H9 (cell line): ENCODE measurements around the gene PAFAH1B2. TPM values are rescaled to one million over a fixed set of nuclear protein-coding genes. Genes with fewer than 3 reads are reported as not detected.
"Not testable (repeated sequence)": the region's sequence is repeated elsewhere in the genome, so short reads cannot be mapped to it uniquely, and the experiment has no call there.

ENCODE experiments used
- DNase-seq: peaks from one replicate; pipeline ENCODE4 v3.0.0-alpha.2; 2017
- H2AFZ ChIP-seq: one replicate; pipeline ENCODE4 v1.6.1; 2013; ENCODE audit warnings: mild to moderate bottlenecking, low read length, control low read depth, moderate library complexity
- H2AK5ac ChIP-seq: 2 replicates; pipeline ENCODE4 v1.6.1; 2013; ENCODE audit warnings: low read length, control low read depth, mixed read lengths; ENCODE audit not compliant: insufficient read length
- H2BK120ac ChIP-seq: one replicate; pipeline ENCODE4 v1.6.1; 2013; ENCODE audit warnings: low read depth, mild to moderate bottlenecking, low read length, control low read depth, inconsistent platforms; ENCODE audit not compliant: poor library complexity, severe bottlenecking
- H2BK12ac ChIP-seq: 2 replicates; pipeline ENCODE4 v1.6.1; 2013; ENCODE audit warnings: low read length, control low read depth, mixed read lengths, low read depth; ENCODE audit not compliant: insufficient read length
- H2BK15ac ChIP-seq: 2 replicates; pipeline ENCODE4 v1.6.1; 2013; ENCODE audit warnings: low read depth, low read length, control low read depth
- H2BK20ac ChIP-seq: one replicate; pipeline ENCODE4 v1.6.1; 2013; ENCODE audit warnings: low read depth, mild to moderate bottlenecking, low read length, control low read depth, inconsistent platforms; ENCODE audit not compliant: poor library complexity, severe bottlenecking
- H2BK5ac ChIP-seq: 2 replicates; pipeline ENCODE4 v1.6.1; 2013; ENCODE audit warnings: low read length, control low read depth, mixed read lengths; ENCODE audit not compliant: insufficient read length
- H3K14ac ChIP-seq: 2 replicates; pipeline ENCODE4 v1.6.1; 2013; ENCODE audit warnings: low read length, control low read depth; ENCODE audit not compliant: insufficient read depth
- H3K18ac ChIP-seq: 2 replicates; pipeline ENCODE4 v1.6.1; 2013; ENCODE audit warnings: low read depth, mild to moderate bottlenecking, mixed read lengths, low read length, control low read depth; ENCODE audit not compliant: insufficient read length
- H3K23ac ChIP-seq: 2 replicates; pipeline ENCODE4 v1.6.1; 2013; ENCODE audit warnings: low read length, control low read depth, mixed read lengths, low read depth; ENCODE audit not compliant: insufficient read length
- H3K23me2 ChIP-seq: 2 replicates; pipeline ENCODE4 v1.6.1; 2013; ENCODE audit warnings: low read depth, mild to moderate bottlenecking, mixed read lengths, low read length, control low read depth; ENCODE audit not compliant: insufficient read length, poor library complexity, severe bottlenecking
- H3K27ac ChIP-seq: 2 replicates; pipeline ENCODE4 v1.5.1; 2013; ENCODE audit warnings: low read length, control low read depth, mixed read lengths, low read depth; ENCODE audit not compliant: insufficient read length
- H3K27me3 ChIP-seq: 2 replicates; pipeline ENCODE4 v1.6.1; 2013; ENCODE audit warnings: low read length, control low read depth, inconsistent platforms; ENCODE audit not compliant: insufficient read depth
- H3K4ac ChIP-seq: 2 replicates; pipeline ENCODE4 v1.6.1; 2013; ENCODE audit warnings: low read depth, mild to moderate bottlenecking, control low read depth, inconsistent platforms, low read length, moderate library complexity
- H3K4me1 ChIP-seq: 2 replicates; pipeline ENCODE4 v1.6.1; 2013; ENCODE audit warnings: low read length, control low read depth, inconsistent platforms; ENCODE audit not compliant: insufficient read depth
- H3K4me2 ChIP-seq: 2 replicates; pipeline ENCODE4 v1.6.1; 2013; ENCODE audit warnings: low read length, control low read depth, mixed read lengths; ENCODE audit not compliant: insufficient read length, insufficient read depth
- H3K56ac ChIP-seq: 2 replicates; pipeline ENCODE4 v1.6.1; 2013; ENCODE audit warnings: low read depth, mild to moderate bottlenecking, mixed read lengths, low read length, control low read depth; ENCODE audit not compliant: insufficient read length
- H3K79me1 ChIP-seq: 2 replicates; pipeline ENCODE4 v1.6.1; 2013; ENCODE audit warnings: low read depth, mild to moderate bottlenecking, moderate library complexity, low read length, control low read depth, inconsistent platforms; ENCODE audit not compliant: insufficient read depth, poor library complexity, severe bottlenecking
- H3K79me2 ChIP-seq: 2 replicates; pipeline ENCODE4 v1.6.1; 2013; ENCODE audit warnings: low read length, control low read depth, inconsistent platforms; ENCODE audit not compliant: insufficient read depth
- H3K9ac ChIP-seq: 2 replicates; pipeline ENCODE4 v1.6.1; 2013; ENCODE audit warnings: low read length, control low read depth, mixed read lengths; ENCODE audit not compliant: insufficient read length; ENCODE audit errors: extremely low read depth
- H3K9me3 ChIP-seq: one replicate; pipeline ENCODE4 v1.6.1; 2013; ENCODE audit warnings: low read depth, low read length, inconsistent platforms; ENCODE audit not compliant: control insufficient read depth
- H3T11ph ChIP-seq: one replicate; pipeline ENCODE4 v1.6.1; 2013; ENCODE audit warnings: mild to moderate bottlenecking, low read length, control low read depth, inconsistent platforms
- H4K20me1 ChIP-seq: one replicate; pipeline ENCODE4 v1.6.1; 2013; ENCODE audit not compliant: control insufficient read depth, insufficient read length, insufficient read depth
- H4K5ac ChIP-seq: 2 replicates; pipeline ENCODE4 v1.6.1; 2013; ENCODE audit warnings: low read depth, mild to moderate bottlenecking, mixed read lengths, low read length, control low read depth; ENCODE audit not compliant: insufficient read length
- H4K8ac ChIP-seq: replicated peaks from 2 replicates; pipeline ENCODE4 v1.6.1; 2013; ENCODE audit warnings: low read length, control low read depth, mixed read lengths, low read depth; ENCODE audit not compliant: insufficient read length
- H4K91ac ChIP-seq: 2 replicates; pipeline ENCODE4 v1.6.1; 2013; ENCODE audit warnings: low read depth, mild to moderate bottlenecking, moderate library complexity, mixed read lengths, low read length, control low read depth; ENCODE audit not compliant: insufficient read length
- H3K27ac Mint-ChIP-seq, 3 experiments: 2 replicates in 2 of 3; 3 replicates in 1 of 3; pipeline ENCODE4 v1.8.0; 2020 to 2021; ENCODE audit warnings: mixed read lengths in 3 of 3, mild to moderate bottlenecking in 1 of 3, moderate library complexity in 1 of 3
- H3K27me3 Mint-ChIP-seq: 2 replicates; pipeline ENCODE4 v1.8.0; 2021; ENCODE audit warnings: low read depth, mild to moderate bottlenecking, moderate library complexity, mixed read lengths
- H3K36me3 Mint-ChIP-seq, 3 experiments: 2 replicates in 2 of 3; 3 replicates in 1 of 3; pipeline ENCODE4 v1.8.0; 2020 to 2021; ENCODE audit warnings: low read depth in 3 of 3, mixed read lengths in 3 of 3; ENCODE audit not compliant: insufficient read depth in 1 of 3
- H3K4me1 Mint-ChIP-seq, 2 experiments: 2 replicates each; pipeline ENCODE4 v1.8.0; 2020; ENCODE audit warnings: mixed read lengths in 2 of 2
- H3K4me3 Mint-ChIP-seq, 2 experiments: 2 replicates in 1 of 2; 3 replicates in 1 of 2; pipeline ENCODE4 v1.8.0; 2020 to 2021; ENCODE audit warnings: mild to moderate bottlenecking in 2 of 2, mixed read lengths in 2 of 2, moderate library complexity in 1 of 2
- H3K9me3 Mint-ChIP-seq, 2 experiments: 2 replicates in 1 of 2; 3 replicates in 1 of 2; pipeline ENCODE4 v1.8.0; 2020; ENCODE audit warnings: mild to moderate bottlenecking in 2 of 2, mixed read lengths in 2 of 2, moderate library complexity in 1 of 2
- CTCF ChIP-seq: fragments of 200-600 bp; sonication (generic); conservative IDR thresholded peaks from 3 replicates; pipeline ENCODE4 v1.8.0; 2021; ENCODE audit warnings: antibody characterized with exemption, mild to moderate bottlenecking
- WGBS: extraction: QIAGEN DNeasy Blood & Tissue Kit; methylation state at CpG from one replicate; pipeline ENCODE4 v1.1.7; 2013; ENCODE audit warnings: missing lambda C conversion rate, low lambda C conversion rate, mixed read lengths; ENCODE audit not compliant: insufficient read length; ENCODE audit errors: extremely low coverage; 5-methylcytosine and 5-hydroxymethylcytosine counted together
- total RNA-seq: library from RNA; stranded (reverse); gene quantifications from 2 replicates; pipeline ENCODE4 v1.2.1, GENCODE V29; 2021

PAFAH1B2 gene
- total RNA-seq, 1 experiment from 2014 or later, result 161 TPM

- H4K5ac ChIP-seq, H3K4ac ChIP-seq, H4K91ac ChIP-seq, H3K27me3 ChIP-seq, H2BK12ac ChIP-seq, DNase-seq, H3K23ac ChIP-seq, H2BK120ac ChIP-seq, H2BK20ac ChIP-seq, H3K9me3 ChIP-seq, H3K56ac ChIP-seq, H2BK15ac ChIP-seq, H2AFZ ChIP-seq, H3K4me1 Mint-ChIP-seq, H3K9ac ChIP-seq, H3K79me2 ChIP-seq, H3K9me3 Mint-ChIP-seq, H3K27ac ChIP-seq, H3K79me1 ChIP-seq, H3K27ac Mint-ChIP-seq, H2BK5ac ChIP-seq, H3K4me3 Mint-ChIP-seq, H3T11ph ChIP-seq, H3K27me3 Mint-ChIP-seq, H3K18ac ChIP-seq, H4K8ac ChIP-seq, H2AK5ac ChIP-seq, H3K23me2 ChIP-seq, H3K14ac ChIP-seq, H3K4me2 ChIP-seq, H3K4me1 ChIP-seq, H4K20me1 ChIP-seq: not testable (repeated sequence)
- peak; percentile 44; the same call in 2 of the 3 replicates for TF ChIP-seq CTCF
- no CpG with 5 or more reads among the region's 13 CpGs for WGBS
- H3K36me3 Mint-ChIP-seq, result peaks cover 10 to 29% (median 24%) of the 10 kb centered on the region in 3 experiments; a peak in 6 of 7 replicates
These were observed 64.6 kb downstream of the PAFAH1B2 start for GRCh38 chr11:117208710-117209109.

GRCh38 chr11:117209351-117210125 is 65.5 kb downstream of the PAFAH1B2 start:
- H3K36me3 Mint-ChIP-seq, result peaks cover 10 to 26% (median 24%) of the 10 kb centered on the region in 3 experiments; a peak in 6 of 7 replicates
- not testable (repeated sequence) for H2BK5ac ChIP-seq, H3K23me2 ChIP-seq, H3K79me1 ChIP-seq, H2BK20ac ChIP-seq, H3K18ac ChIP-seq, H3K4ac ChIP-seq, H3K27ac ChIP-seq, H3K4me1 ChIP-seq, H4K5ac ChIP-seq, H3K9me3 ChIP-seq, H3K23ac ChIP-seq, H2AK5ac ChIP-seq, DNase-seq, H3K4me1 Mint-ChIP-seq, H2BK15ac ChIP-seq, H3K14ac ChIP-seq, H3K9ac ChIP-seq, H3K4me3 Mint-ChIP-seq, H2BK12ac ChIP-seq, H3K56ac ChIP-seq, H4K91ac ChIP-seq, H3T11ph ChIP-seq, H4K20me1 ChIP-seq, H2BK120ac ChIP-seq, H3K27me3 Mint-ChIP-seq, H4K8ac ChIP-seq, H3K79me2 ChIP-seq, H3K4me2 ChIP-seq, H3K27ac Mint-ChIP-seq, H2AFZ ChIP-seq, H3K9me3 Mint-ChIP-seq, H3K27me3 ChIP-seq
- no CpG with 5 or more reads among the region's 8 CpGs for WGBS
